ENCODE data around the gene CCL5. TPM values are rescaled to one million over a fixed set of nuclear protein-coding genes. Genes with fewer than 3 reads are reported as not detected.

Gene CCL5
- 0.72 and 1.4 TPM in 2 replicates for total RNA-seq
- polyA plus RNA-seq, result 0.54 and 1.1 TPM in 2 replicates

GRCh38 chr17:35879773-35880654 is at the start of gene CCL5:
Gene CCL5, minus strand, starts transcription at chr17:35880360.
- TF ChIP-seq EZH2 (IDR thresholded peaks at IDR 0.05; ENCODE audit: borderline replicate concordance) (no peak), EZH2phosphoT487 (IDR thresholded peaks at IDR 0.05; ENCODE audit: low read depth, severe bottlenecking, unreplicated experiment) (no peak), CTCF (IDR thresholded peaks at IDR 0.05; ENCODE audit: poor library complexity) (no peak)
- H4K20me1 ChIP-seq (ENCODE audit: insufficient read depth, poor library complexity, severe bottlenecking), result no peaks in the 10 kb centered on the region
- no peaks in the 10 kb centered on the region for H3K36me3 ChIP-seq (replicated peaks; ENCODE audit: insufficient read depth, low read depth)
- no peak for DNase-seq (ENCODE audit: low spot score)
- H3K79me2 ChIP-seq, result no peaks in the 10 kb centered on the region
- no peak within 1 kb of the TSS for H2AFZ ChIP-seq
- no peaks in the 10 kb centered on the region for H3K27me3 ChIP-seq
- H3K9me2 ChIP-seq (replicated peaks; ENCODE audit: insufficient read depth), result no peaks in the 10 kb centered on the region
- 89% methylated on average over 11 of the region's 11 CpGs for WGBS (ENCODE audit: low lambda C conversion rate, missing lambda C conversion rate)
- no peak within 1 kb of the TSS for H3K4me2 ChIP-seq
- no peaks in the 10 kb centered on the region for H3K9me3 ChIP-seq (ENCODE audit: low read depth)
- H3K4me3 ChIP-seq, result no peak within 1 kb of the TSS
- H3K4me1 ChIP-seq (ENCODE audit: insufficient read depth), result no peaks in the 10 kb centered on the region
- H3K27ac ChIP-seq, result no peak within 1 kb of the TSS

- Histone ChIP-seq H3K36me3 (replicated peaks; ENCODE audit: insufficient read depth, low read depth) (no peaks in the 10 kb centered on the region), H3K4me3 (no peak overlapping the region), H3K9me3 (ENCODE audit: low read depth) (no peaks in the 10 kb centered on the region), H3K4me1 (ENCODE audit: insufficient read depth) (no peaks in the 10 kb centered on the region), H3K4me2 (no peak overlapping the region), H2AFZ (no peak overlapping the region), H3K27me3 (no peaks in the 10 kb centered on the region), H3K9me2 (replicated peaks; ENCODE audit: insufficient read depth) (no peaks in the 10 kb centered on the region), H3K79me2 (no peaks in the 10 kb centered on the region), H4K20me1 (ENCODE audit: insufficient read depth, poor library complexity, severe bottlenecking) (no peaks in the 10 kb centered on the region), H3K27ac (no peak overlapping the region)
- DNase-seq (ENCODE audit: low spot score), result no peak
- TF ChIP-seq CTCF (IDR thresholded peaks at IDR 0.05; ENCODE audit: poor library complexity) (no peak), EZH2phosphoT487 (IDR thresholded peaks at IDR 0.05; ENCODE audit: low read depth, severe bottlenecking, unreplicated experiment) (no peak), EZH2 (IDR thresholded peaks at IDR 0.05; ENCODE audit: borderline replicate concordance) (no peak)
Observed at GRCh38 chr17:35927714-35928113, 47.6 kb upstream of the CCL5 start.

DNA sequence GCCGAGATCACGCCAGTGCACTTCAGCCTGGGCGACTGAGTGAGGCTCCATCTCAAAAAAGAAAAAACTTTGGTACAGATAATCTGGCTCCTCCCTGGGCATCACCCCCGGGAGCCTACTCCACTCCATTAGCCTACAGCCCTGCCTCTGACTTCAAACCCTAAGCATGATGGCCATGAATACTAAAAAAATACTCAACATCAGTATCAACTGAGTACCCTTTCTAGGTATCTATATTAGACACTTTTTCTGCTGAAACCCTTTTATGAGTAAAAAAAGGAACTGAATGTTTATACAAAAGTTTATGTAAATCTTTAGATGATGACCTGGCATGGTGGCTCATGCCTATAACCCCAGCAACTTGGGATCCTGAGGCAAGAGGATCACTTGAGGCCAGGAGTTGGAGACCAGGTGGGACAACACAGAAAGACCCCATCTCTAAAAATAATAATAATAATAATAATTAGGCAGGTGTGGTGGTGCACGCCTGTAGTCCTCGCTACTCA is 43.5 kb upstream of the CCL5 start:
- 97% methylated on average over 6 of the region's 6 CpGs for WGBS (ENCODE audit: low lambda C conversion rate, missing lambda C conversion rate)
- Histone ChIP-seq H3K4me1 (ENCODE audit: insufficient read depth) (no peaks in the 10 kb centered on the region), H3K9me3 (ENCODE audit: low read depth) (no peaks in the 10 kb centered on the region), H3K27ac (no peak overlapping the region), H2AFZ (no peak overlapping the region), H3K79me2 (no peaks in the 10 kb centered on the region), H4K20me1 (ENCODE audit: insufficient read depth, poor library complexity, severe bottlenecking) (no peaks in the 10 kb centered on the region), H3K4me2 (no peak overlapping the region), H3K4me3 (no peak overlapping the region), H3K36me3 (replicated peaks; ENCODE audit: insufficient read depth, low read depth) (no peaks in the 10 kb centered on the region), H3K9me2 (replicated peaks; ENCODE audit: insufficient read depth) (no peaks in the 10 kb centered on the region), H3K27me3 (no peaks in the 10 kb centered on the region)
- DNase-seq (ENCODE audit: low spot score), result no peak
- TF ChIP-seq CTCF (IDR thresholded peaks at IDR 0.05; ENCODE audit: poor library complexity), result no peak
- no peak for TF ChIP-seq EZH2phosphoT487 (IDR thresholded peaks at IDR 0.05; ENCODE audit: low read depth, severe bottlenecking, unreplicated experiment)
- TF ChIP-seq EZH2 (IDR thresholded peaks at IDR 0.05; ENCODE audit: borderline replicate concordance), result no peak

All from hepatocyte (in vitro differentiated cells).